MG63 (cell line): ENCODE results near the gene RPRD2. TPM values are rescaled to one million over a fixed set of nuclear protein-coding genes. Genes with fewer than 3 reads are reported as not detected.

Experiments used
- DNase-seq: peaks from one replicate; pipeline ENCODE4 v3.0.0-alpha.2; 2020
- H3K27me3 ChIP-seq: fragments of 250-450 bp; sonication (Bioruptor Pico); 2 replicates; pipeline ENCODE4 v1.5.1; 2020; ENCODE audit warnings: mild to moderate bottlenecking, moderate library complexity
- H3K36me3 ChIP-seq: fragments of 250-450 bp; sonication (Bioruptor Pico); 2 replicates; pipeline ENCODE4 v1.5.1; 2020; ENCODE audit warnings: mild to moderate bottlenecking, moderate library complexity
- H3K4me3 ChIP-seq: fragments of 250-450 bp; sonication (Bioruptor Pico); 2 replicates; pipeline ENCODE4 v1.5.1; 2020; ENCODE audit warnings: mild to moderate bottlenecking, moderate library complexity
- H3K9me3 ChIP-seq: fragments of 250-450 bp; sonication (Bioruptor Pico); 2 replicates; pipeline ENCODE4 v1.5.1; 2020; ENCODE audit warnings: mild to moderate bottlenecking, moderate library complexity
- total RNA-seq: library from RNA; depleted of rRNA; stranded (reverse); fragments of >200 nt; shearing (Covaris generic); gene quantifications from 2 replicates; pipeline ENCODE4 v1.2.3, GENCODE V29; 2014; ENCODE audit warnings: low replicate concordance

Gene RPRD2
- total RNA-seq, 1 experiment from 2014 or later, result 2.5 TPM

DNA sequence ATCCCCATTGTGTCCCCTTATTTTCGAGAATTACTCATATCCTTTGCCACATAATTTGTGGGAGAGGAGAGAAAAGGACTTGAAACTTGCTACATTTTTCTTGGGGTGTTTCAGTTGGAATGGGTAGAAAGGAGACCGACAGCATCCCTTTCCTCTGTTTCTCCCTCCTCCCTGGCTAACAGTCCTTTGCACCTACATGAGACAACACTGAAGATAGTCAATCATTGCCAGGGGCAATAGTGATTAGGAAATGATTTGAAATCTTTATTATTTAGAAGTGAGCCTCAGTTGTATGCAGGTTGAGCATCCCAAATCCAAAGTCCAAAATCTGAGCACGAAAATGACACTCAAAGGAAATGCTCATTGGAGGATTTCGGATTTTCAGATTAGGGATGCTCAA lies 115.4 kb downstream of the RPRD2 start:
- Histone ChIP-seq H3K36me3 (no peaks in the 10 kb centered on the region), H3K27me3 (no peaks in the 10 kb centered on the region), H3K9me3 (0 out of 2 replicates have a peak, but pooled peaks cover 2% of the 10 kb centered on the region), H3K4me3 (no peak overlapping the region)
- no peak for DNase-seq

DNA sequence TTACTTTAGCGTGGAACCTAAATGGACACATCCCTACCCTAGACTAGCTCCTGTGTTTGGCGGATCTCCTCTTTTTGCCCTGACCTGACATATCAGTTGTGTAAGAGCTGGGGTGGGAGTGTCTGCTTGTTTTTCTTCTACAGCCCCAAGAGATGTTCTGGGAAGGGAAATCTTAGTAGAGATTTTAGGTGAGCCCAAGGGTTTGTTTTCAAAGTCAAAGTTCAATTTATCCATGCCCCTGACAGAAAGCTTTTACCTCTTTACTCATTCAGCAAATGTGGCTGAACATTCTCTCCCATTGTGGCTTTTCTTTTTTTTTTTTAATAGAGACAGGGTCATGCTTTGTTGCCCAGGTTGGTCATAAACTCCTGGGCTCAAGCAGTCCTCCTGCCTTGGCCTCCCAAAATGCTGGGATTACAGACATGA lies 116.0 kb downstream of the RPRD2 start:
- no peaks in the 10 kb centered on the region for H3K27me3 ChIP-seq
- H3K36me3 ChIP-seq, result no peaks in the 10 kb centered on the region
- 0 out of 2 replicates have a peak, but pooled peaks cover 2% of the 10 kb centered on the region for H3K9me3 ChIP-seq
- no peak overlapping the region for H3K4me3 ChIP-seq
- no peak for DNase-seq

DNA sequence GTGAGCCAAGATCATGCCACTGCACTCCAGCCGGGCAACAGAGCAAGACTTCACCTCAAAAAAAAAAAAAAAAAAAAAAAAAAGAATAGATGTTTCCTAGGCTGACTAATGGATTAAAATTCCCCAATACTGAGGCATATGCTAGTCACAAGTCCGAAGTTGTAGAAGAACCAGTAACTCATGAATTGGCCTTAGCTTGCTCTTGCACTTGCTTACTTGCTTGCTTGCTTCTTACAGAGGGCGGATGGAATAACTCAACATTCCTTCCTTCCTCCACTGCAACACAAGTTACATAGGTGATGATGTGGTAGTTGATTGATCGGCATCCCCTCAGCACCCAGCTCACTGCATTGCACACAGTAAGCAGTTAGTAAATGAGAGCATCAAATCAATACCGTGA lies 120.5 kb downstream of the RPRD2 start:
- Histone ChIP-seq H3K4me3 (no peak overlapping the region), H3K27me3 (no peaks in the 10 kb centered on the region), H3K36me3 (peaks cover 10% of the 10 kb centered on the region), H3K9me3 (no peaks in the 10 kb centered on the region)
- DNase-seq, result no peak

DNA sequence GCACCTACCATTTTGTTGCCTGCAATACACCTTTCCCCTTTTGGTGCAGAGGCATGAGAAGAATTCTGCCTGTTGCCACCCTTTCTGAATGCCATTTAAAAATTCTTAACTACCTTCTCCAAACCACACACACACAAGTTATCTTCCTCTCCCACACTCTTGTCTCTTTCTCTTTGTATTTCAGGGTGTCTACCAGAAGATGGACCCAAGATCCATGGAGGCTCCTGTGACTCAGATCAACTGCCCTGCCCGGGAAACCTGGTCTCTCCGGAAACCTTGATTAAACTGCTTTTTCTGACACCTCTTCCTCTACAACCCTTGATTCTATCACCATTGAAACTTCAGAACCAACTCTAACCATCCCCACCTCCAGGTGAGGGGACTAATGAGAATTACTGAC lies 120.9 kb downstream of the RPRD2 start:
- Histone ChIP-seq H3K36me3 (peaks cover 14% of the 10 kb centered on the region), H3K27me3 (no peaks in the 10 kb centered on the region), H3K4me3 (no peak overlapping the region), H3K9me3 (no peaks in the 10 kb centered on the region)
- DNase-seq, result peak; percentile 16

DNA sequence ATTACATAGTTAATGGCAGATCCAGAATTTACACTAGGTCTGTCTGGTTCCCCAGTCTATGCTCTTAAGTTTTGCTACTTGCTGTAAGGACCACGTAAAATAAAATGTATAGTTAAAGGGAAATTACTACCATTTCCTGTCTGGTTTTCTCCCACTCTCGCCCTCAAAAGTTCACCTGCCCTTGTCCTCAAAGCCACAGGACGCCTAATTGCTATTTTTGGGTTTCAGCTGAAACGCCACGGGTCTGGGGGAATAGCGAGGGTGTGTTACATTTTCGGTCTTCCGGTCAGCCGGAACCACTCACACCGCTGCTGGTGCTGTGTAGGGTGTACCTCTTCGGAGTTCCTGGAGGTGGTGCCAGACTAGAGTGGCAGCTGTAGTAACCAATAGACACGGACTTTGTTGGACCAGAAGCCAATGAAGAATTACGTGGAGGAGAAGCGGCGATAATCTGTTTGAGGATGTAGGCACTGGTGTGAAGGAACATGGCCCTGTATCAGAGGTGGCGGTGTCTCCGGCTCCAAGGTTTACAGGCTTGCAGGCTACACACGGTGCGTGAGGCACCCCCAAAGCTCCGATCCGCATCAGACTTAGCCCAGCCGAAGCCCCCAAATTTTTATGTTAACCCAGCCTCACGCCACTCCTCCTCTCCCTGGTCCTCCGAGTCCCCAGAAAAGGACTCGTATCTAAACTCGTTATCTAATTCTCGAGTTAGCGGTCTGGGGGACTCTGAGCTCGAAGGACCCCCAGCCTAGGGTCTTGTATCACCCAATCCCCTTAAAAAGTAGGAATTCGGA lies 123.2 kb downstream of the RPRD2 start, which contains the start of gene TARS2:
TARS2 (plus strand) TSS at position 454 of the 797 bp plus-strand sequence; CDS start at position 486, 32 bp downstream.
- Histone ChIP-seq H3K36me3 (peaks cover 27% of the 10 kb centered on the region), H3K9me3 (no peaks in the 10 kb centered on the region)

DNA sequence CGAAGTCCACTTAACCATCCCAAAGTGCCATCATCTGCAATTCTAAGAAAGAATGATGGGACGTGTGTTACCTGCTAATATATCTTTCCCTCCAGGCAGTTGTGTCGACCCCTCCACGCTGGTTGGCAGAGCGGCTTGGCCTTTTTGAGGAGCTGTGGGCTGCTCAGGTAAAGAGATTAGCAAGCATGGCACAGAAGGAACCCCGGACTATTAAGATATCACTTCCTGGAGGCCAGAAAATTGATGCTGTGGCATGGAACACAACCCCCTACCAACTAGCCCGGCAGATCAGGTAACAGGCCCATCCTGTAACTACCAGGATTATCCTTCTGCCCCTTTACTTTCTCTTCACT lies 123.8 kb downstream of the RPRD2 start:
- Histone ChIP-seq H3K9me3 (no peaks in the 10 kb centered on the region), H3K27me3 (no peaks in the 10 kb centered on the region), H3K36me3 (peaks cover 27% of the 10 kb centered on the region), H3K4me3 (peak overlapping the region; percentile 94)
- no peak for DNase-seq

More for the DNA sequence above, 123.2 kb downstream of the RPRD2 start, which contains the start of gene TARS2:
- H3K27me3 ChIP-seq, result no peaks in the 10 kb centered on the region
- H3K4me3 ChIP-seq, result peak within 1 kb of the TSS; percentile 94
- DNase-seq, result peak; percentile 97

DNA sequence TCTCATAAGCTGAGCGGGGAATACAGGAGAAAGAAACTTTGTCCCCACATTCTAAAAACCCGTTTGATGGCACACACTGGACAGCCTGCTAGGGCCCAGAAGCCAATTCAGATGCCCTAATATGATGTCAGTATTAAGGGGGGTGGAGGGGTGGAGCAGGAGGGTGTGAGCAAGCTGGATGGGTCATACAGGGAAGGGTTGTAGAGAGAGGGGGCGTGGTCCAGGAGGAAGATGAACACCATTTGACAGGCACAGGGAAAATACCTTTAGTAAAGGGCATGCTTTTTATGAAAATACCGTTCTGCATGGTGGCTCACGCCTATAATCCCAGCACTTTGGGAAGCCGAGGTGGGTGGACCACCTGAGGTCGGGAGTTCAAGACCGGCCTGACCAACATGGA lies 129.2 kb downstream of the RPRD2 start:
- H3K36me3 ChIP-seq, result peaks cover 61% of the 10 kb centered on the region
- H3K9me3 ChIP-seq, result no peaks in the 10 kb centered on the region
- H3K4me3 ChIP-seq, result no peak overlapping the region
- no peaks in the 10 kb centered on the region for H3K27me3 ChIP-seq
- DNase-seq, result no peak

DNA sequence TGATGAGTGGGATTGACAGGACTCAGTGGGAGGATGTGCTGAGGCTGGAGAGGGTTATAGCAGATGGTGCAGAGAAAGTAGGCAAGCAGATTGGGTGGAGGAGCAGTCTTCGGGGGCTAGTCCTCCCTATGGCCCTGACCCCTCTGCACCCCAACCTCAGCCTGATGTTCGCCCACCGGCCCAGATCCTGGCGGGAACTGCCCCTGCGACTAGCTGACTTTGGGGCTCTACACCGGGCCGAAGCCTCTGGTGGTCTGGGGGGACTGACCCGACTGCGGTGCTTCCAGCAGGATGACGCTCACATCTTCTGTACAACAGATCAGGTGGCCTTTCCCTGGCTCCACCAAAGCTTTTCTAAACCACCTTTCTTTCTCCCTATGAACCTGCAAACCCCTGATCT lies 134.4 kb downstream of the RPRD2 start:
- Histone ChIP-seq H3K36me3 (peaks cover 51% of the 10 kb centered on the region), H3K9me3 (no peaks in the 10 kb centered on the region)
- no peak for DNase-seq

DNA sequence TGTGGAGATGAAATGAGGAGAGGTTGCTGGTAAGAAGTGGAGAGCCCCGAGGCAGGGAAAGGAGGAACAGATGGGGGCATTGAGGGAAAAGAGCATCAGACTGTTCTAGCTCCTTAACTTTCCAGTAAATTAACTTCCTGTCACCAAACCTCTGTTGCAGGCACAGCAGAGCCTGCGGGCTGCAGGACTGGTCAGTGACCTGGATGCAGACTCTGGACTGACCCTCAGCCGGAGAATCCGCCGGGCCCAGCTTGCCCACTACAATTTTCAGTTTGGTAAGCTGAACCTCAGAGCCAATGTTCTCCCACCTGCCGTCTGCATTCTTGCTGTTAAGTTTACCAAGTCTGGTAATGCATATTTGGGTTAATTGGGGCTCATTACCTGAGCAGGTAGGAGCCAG lies 141.5 kb downstream of the RPRD2 start:
- no peak for DNase-seq
- Histone ChIP-seq H3K36me3 (peaks cover 52% of the 10 kb centered on the region), H3K9me3 (no peaks in the 10 kb centered on the region), H3K4me3 (no peak overlapping the region), H3K27me3 (no peaks in the 10 kb centered on the region)

More for the DNA sequence above, 134.4 kb downstream of the RPRD2 start:
- no peak overlapping the region for H3K4me3 ChIP-seq
- H3K27me3 ChIP-seq, result no peaks in the 10 kb centered on the region

DNA sequence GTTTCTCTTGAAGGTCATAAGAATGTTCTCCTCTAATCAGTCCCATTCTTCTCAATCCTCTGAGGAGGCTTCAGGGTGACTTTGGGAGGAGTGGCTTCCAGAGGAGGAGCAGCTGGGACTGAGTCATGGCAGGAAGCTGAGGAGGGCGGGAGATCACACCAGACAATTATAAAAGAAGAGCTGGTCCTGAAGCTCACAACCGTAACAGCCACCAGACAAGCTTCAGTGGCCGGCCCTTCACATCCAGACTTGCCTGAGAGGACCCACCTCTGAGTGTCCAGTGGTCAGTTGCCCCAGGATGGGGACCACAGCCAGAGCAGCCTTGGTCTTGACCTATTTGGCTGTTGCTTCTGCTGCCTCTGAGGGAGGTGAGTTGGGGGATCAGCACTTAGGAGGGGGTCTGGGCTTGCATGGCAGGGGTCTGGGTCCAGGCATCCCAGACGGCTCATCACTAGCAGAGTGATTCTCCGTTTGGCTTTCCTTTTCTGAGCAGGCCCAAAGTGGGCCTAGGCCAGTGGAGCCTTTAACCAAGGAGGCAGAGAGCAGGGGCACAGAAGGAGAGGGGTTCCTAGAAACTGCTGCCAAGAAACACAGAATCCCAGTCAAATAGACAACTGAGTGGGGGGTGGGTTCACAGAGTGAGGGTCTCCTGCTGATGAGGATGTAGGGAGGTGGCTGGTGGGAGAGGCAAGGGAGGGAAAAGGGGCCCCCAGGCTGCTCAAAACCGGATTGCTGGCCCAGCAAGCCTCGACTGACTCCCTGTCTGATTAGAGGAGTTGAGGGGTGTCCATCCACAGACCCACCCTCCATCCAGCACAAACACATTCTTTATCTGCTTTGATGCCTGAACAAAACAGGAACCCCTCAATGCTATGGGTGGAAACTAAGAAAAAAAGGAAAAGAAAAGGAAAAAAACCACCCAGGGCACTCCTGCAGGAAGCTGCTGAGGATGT lies 144.2 kb downstream of the RPRD2 start, which contains the start of gene ECM1:
ECM1 (plus strand) TSS at position 198 of the 953 bp plus-strand sequence; CDS start at position 299, 101 bp downstream.
- H3K4me3 ChIP-seq, result peak within 1 kb of the TSS; percentile 33
- H3K9me3 ChIP-seq, result no peaks in the 10 kb centered on the region
- peaks cover 53% of the 10 kb centered on the region for H3K36me3 ChIP-seq
- DNase-seq, result peak; percentile 83
- no peaks in the 10 kb centered on the region for H3K27me3 ChIP-seq

DNA sequence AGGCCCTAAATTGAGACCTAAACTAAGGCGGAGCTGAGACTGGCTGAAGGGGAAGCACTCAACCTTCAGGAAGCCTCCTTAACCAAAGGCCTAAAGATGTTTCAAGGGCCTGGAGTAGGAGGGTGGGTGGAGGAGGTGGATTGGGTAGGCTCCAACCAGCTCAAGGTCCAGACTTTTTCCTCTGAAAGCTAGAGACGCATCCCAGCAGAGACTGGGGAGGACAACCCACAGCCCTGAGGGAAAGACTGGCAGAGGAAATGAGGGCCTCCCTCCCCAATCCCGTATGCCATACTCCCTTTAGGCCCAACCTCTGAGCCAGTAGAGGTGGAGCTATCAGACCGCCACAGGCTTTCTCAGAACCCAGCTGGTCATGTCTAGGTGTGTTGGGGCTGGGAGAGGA lies 145.0 kb downstream of the RPRD2 start:
- Histone ChIP-seq H3K9me3 (no peaks in the 10 kb centered on the region), H3K27me3 (no peaks in the 10 kb centered on the region), H3K36me3 (peaks cover 55% of the 10 kb centered on the region), H3K4me3 (no peak overlapping the region)
- DNase-seq, result no peak

DNA sequence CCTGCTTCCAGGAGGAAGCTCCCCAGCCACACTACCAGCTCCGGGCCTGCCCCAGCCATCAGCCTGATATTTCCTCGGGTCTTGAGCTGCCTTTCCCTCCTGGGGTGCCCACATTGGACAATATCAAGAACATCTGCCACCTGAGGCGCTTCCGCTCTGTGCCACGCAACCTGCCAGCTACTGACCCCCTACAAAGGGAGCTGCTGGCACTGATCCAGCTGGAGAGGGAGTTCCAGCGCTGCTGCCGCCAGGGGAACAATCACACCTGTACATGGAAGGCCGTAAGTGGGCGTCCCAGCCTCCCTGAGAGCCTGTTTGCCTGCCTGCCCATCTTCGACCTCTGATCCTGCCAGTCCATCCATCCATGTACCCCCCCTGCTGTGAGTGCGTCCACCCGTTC lies 147.6 kb downstream of the RPRD2 start:
- Histone ChIP-seq H3K36me3 (peaks cover 36% of the 10 kb centered on the region), H3K4me3 (no peak overlapping the region), H3K9me3 (no peaks in the 10 kb centered on the region), H3K27me3 (no peaks in the 10 kb centered on the region)
- DNase-seq, result no peak

DNA sequence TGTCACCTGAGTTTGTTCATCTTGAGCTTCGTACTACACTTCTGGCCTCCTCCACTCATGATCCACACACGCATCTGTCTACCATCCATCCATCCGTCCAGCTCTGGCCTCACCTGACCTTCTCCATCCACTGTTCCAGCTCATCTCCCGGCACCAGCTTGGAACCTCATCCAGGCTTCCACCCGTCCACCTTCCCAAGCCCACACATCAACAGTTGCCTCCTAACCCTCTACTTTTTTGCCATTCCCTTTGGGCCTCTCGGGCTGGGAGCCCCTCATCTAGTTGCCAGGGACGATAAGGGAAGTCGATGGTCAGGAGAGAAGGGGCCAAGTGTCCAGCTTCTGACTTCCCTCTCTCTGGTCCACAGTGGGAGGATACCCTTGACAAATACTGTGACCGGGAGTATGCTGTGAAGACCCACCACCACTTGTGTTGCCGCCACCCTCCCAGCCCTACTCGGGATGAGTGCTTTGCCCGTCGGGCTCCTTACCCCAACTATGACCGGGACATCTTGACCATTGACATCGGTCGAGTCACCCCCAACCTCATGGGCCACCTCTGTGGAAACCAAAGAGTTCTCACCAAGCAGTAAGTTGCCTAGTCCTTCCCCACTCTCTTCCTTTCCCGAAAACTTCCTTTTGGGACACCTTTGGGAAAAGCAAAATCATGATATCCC lies 148.2 kb downstream of the RPRD2 start:
- H3K9me3 ChIP-seq, result no peaks in the 10 kb centered on the region
- H3K4me3 ChIP-seq, result no peak overlapping the region
- DNase-seq, result no peak
- no peaks in the 10 kb centered on the region for H3K27me3 ChIP-seq
- H3K36me3 ChIP-seq, result peaks cover 30% of the 10 kb centered on the region

DNA sequence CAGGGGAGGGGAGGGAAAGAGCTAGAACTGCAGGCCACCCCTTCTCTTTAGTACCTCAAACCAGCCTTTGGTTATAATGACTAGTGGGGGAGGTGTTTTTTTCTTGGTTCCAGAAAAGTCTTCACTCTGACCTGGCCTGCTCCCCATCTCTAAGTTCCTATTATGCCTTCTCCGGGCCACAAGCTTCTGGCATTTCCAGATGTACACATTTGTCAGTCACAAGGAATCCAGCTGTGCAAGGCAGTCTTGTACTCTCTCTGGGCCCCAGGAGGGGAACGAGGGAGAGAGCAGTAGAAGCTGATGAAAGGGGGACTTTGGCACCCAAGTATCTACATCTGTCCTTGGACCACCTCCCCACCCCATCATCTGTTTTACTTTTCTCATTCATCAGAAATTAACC lies 148.9 kb downstream of the RPRD2 start:
- Histone ChIP-seq H3K36me3 (peaks cover 24% of the 10 kb centered on the region), H3K9me3 (no peaks in the 10 kb centered on the region), H3K27me3 (no peaks in the 10 kb centered on the region), H3K4me3 (no peak overlapping the region)
- no peak for DNase-seq

DNA sequence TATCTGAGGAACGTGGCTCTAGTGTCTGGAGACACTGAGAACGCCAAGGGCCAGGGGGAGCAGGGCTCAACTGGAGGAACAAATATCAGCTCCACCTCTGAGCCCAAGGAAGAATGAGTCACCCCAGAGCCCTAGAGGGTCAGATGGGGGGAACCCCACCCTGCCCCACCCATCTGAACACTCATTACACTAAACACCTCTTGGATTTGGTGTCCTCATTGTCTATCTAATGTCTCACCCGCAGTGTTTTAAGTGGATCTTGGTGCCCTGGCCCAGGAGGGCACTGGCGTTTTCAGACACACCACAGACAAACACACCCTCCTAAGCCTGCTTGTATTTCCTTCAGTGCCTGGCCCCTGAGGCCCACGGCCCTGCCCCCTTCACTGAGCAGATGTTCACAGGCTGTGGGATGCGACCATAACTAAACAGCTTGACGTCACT lies 149.4 kb downstream of the RPRD2 start:
- H3K36me3 ChIP-seq, result peaks cover 24% of the 10 kb centered on the region
- H3K27me3 ChIP-seq, result no peaks in the 10 kb centered on the region
- H3K4me3 ChIP-seq, result no peak overlapping the region
- peak; percentile 20 for DNase-seq
- H3K9me3 ChIP-seq, result no peaks in the 10 kb centered on the region

DNA sequence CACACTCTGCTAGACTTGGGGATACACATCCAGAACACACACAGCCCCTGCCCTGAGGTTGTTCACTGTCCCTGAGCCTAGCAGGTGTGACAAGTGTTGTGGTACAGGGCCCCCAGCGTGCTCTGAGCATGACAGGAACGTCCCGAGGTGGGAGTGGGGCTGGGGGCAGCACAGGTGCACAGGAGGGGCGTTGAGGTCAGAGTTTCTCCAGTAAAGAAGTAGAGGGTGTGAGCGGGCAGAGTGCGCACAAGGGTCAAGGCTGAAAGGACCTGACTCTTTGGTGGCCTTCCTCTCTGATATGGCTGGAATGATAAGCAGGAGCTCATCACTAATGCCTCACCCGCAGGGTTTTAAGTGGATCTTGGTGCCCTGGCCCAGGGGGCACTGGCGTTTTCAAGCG lies 150.3 kb downstream of the RPRD2 start:
- Histone ChIP-seq H3K4me3 (no peak overlapping the region), H3K36me3 (peaks cover 24% of the 10 kb centered on the region), H3K27me3 (no peaks in the 10 kb centered on the region), H3K9me3 (no peaks in the 10 kb centered on the region)
- DNase-seq, result no peak
